HEK293T (cell line): Measurements from ENCODE around the gene USP26.

Experiments
- ARNT ChIP-seq: fragments of 450-650 bp; IDR thresholded peaks from 2 replicates; pipeline ENCODE4 v1.6.1; 2017; ENCODE audit warnings: mild to moderate bottlenecking
- BHLHE40 ChIP-seq: fragments of 450-650 bp; IDR thresholded peaks from 2 replicates; pipeline ENCODE4 v1.6.1; 2016; ENCODE audit warnings: mild to moderate bottlenecking, moderate library complexity, borderline replicate concordance
- CTBP1 ChIP-seq: fragments of 450-650 bp; IDR thresholded peaks from 2 replicates; pipeline ENCODE4 v1.6.1; 2016; ENCODE audit warnings: borderline replicate concordance
- ELF4 ChIP-seq: fragments of 450-650 bp; IDR thresholded peaks from 2 replicates; pipeline ENCODE4 v1.6.1; 2017; ENCODE audit warnings: antibody characterized with exemption
- FOXA1 ChIP-seq: fragments of 450-650 bp; IDR thresholded peaks from 2 replicates; pipeline ENCODE4 v1.6.1; 2016; ENCODE audit warnings: mild to moderate bottlenecking
- FOXK2 ChIP-seq: fragments of 450-650 bp; IDR thresholded peaks from 2 replicates; pipeline ENCODE4 v1.6.1; 2016; ENCODE audit warnings: mild to moderate bottlenecking
- FOXM1 ChIP-seq: fragments of 450-650 bp; IDR thresholded peaks from 2 replicates; pipeline ENCODE4 v1.6.1; 2017; ENCODE audit warnings: mild to moderate bottlenecking, borderline replicate concordance
- HDGF ChIP-seq: fragments of 450-650 bp; IDR thresholded peaks from 2 replicates; pipeline ENCODE4 v1.6.1; 2017; ENCODE audit warnings: antibody characterized with exemption, borderline replicate concordance
- L3MBTL2 ChIP-seq: fragments of 450-650 bp; conservative IDR thresholded peaks from 2 replicates; pipeline ENCODE4 v1.6.1; 2016; ENCODE audit warnings: mild to moderate bottlenecking
- PKNOX1 ChIP-seq: fragments of 450-650 bp; IDR thresholded peaks from 2 replicates; pipeline ENCODE4 v1.6.1; 2016
- SP1 ChIP-seq: fragments of 450-650 bp; IDR thresholded peaks from 2 replicates; pipeline ENCODE4 v1.6.1; 2017
- SUZ12 ChIP-seq: fragments of 450-650 bp; IDR thresholded peaks from 2 replicates; pipeline ENCODE4 v1.6.1; 2016; ENCODE audit warnings: mild to moderate bottlenecking
- TARDBP ChIP-seq: fragments of 450-650 bp; IDR thresholded peaks from 2 replicates; pipeline ENCODE4 v1.6.1; 2016
- ZNF384 ChIP-seq: fragments of 450-650 bp; IDR thresholded peaks from 2 replicates; pipeline ENCODE4 v1.6.1; 2016

GRCh38 chrX:133048751-133049150 lies 48.2 kb downstream of the USP26 start:
- TF ChIP-seq TARDBP (no peak), PKNOX1 (no peak), ELF4 (no peak), BHLHE40 (no peak), SUZ12 (no peak), HDGF (no peak), FOXA1 (no peak), SP1 (no peak), FOXK2 (no peak), ZNF384 (no peak), ARNT (no peak), L3MBTL2 (no peak), FOXM1 (no peak), CTBP1 (no peak)
